GM18519 (cell line): Measurements from ENCODE around the gene AP3M1.
A peak's percentile ranks its signal among the peaks of the same experiment; 100 is the strongest.

ENCODE experiments used
- ATAC-seq: cut with Tn5 transposase; IDR thresholded peaks from one replicate; pipeline ENCODE4 v1.9.1; 2021; ENCODE audit warnings: mild to moderate bottlenecking, moderate library complexity; ENCODE audit not compliant: unreplicated experiment, low FRiP score

The AP3M1 gene

DNA sequence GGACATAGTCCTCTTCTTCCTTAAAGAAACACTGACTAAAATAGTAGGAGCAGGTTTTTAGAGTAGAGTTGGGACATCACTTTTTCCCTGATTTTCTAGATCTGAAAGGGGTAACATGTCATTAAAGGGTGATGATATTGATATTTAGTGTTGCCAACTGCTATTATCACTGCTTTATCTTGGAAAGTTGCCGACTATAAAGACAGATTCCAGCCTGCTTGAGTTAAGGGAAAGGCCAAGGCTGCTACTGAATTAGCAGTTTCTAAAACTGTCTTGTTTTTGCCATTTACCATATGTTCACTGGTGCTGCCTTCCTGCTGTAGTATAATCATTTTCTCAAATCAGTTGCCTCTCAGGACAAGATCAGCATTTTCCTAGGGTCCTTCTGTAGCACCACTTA is 29.7 kb downstream of the AP3M1 start:
- no peak for ATAC-seq

DNA sequence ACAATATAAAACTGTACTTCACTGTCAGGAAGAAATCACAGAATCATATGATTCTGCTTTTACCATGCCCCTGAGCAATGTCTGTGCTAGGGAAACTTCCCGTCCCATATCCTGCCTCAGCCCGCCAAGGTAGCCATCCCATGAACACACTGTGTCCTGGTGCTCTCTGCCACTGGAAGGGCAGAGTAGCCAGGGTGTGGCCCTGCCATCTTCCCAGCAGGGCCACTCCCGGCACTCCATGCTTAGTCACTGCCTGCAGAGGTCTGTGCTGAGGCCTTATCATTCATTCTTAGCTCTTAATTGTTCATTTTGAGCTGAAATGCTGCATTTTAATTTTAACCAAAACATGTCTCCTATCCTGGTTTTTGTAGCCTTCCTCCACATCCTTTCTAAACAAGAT is 31.8 kb downstream of the AP3M1 start:
- no peak for ATAC-seq

DNA sequence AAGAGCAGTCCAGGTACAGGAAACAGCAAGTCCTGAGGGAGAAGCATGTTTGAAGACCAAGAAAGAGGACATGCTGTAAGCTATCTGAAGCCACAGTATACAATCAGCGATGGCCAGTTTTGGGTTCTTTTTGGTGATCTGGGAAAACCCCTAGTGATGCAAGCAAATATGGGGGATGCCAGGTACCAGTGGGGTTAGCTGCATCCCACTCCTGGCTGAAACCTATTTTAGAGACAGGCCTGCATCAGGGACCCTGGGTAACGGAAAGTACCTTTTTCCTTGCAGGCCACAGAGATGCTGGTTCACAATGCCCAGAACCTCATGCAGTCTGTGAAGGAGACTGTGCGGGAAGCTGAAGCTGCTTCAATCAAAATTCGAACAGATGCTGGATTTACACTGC is 32.9 kb downstream of the AP3M1 start:
- no peak for ATAC-seq

DNA sequence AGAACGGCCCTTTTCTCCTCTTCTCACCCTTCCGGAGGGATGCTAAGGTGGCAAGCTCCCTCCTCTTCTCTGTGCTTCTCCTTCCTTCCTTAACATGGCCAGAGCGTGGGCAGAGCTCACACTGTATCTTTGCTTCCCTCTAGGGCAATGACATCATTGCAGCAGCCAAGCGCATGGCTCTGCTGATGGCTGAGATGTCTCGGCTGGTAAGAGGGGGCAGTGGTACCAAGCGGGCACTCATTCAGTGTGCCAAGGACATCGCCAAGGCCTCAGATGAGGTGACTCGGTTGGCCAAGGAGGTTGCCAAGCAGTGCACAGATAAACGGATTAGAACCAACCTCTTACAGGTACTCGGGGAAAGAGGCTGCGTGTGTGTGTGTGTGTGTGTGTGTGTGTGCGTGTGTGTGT is 36.6 kb downstream of the AP3M1 start:
- ATAC-seq = no peak

DNA sequence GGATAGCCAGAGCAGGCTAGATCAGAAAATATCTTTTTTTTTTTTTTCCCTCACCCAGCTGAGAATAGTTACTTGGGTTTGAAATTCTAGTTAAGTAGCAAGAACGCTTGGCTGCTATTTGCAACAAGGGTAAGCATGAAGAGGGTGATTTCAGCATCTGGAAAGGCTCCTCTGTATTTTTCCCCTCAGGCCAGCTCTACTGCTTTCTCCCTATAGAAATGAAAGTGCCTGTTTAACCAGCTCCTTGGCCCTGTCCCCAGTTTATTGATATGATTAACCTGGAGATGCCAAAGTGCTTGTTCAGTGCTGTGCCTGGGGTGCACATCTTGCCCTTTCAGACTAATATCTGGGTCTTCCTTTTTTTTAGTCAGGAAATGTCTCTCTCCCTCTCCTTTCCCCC is 37.1 kb downstream of the AP3M1 start:
- no peak for ATAC-seq

DNA sequence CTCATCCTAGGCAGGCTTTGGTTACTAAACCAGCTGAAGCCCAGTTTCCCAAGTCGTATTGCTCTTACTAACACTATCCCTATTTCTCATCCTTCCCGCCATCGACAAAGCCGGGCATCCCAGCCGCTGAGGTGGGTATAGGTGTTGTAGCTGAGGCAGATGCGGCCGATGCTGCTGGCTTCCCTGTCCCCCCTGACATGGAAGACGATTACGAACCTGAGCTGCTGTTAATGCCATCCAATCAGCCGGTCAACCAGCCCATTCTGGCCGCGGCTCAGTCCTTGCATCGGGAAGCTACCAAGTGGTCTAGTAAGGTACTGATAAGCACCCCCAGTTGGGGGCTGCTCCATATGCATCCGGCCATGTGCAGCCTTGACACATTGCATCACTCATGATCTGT is 38.8 kb downstream of the AP3M1 start:
- ATAC-seq = no peak

DNA sequence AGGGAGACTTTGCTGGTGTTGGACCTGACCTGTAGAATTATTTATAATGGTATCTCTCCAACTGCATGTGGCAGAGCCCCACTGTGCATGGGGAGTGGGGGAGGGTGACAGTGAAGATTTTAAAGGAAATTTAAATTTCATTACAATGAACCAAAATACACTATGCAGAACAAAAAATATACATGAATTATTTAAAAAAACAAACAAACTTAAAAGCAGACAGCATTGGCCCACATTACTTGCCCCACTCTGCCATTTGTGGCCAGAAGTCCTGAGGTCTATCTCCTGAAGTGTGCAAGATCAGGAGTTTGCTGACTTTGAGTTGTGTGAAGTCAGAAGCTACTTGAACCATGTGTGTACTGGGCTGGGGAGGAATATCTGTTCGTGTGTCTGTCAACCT is 40.5 kb downstream of the AP3M1 start:
- no peak for ATAC-seq

DNA sequence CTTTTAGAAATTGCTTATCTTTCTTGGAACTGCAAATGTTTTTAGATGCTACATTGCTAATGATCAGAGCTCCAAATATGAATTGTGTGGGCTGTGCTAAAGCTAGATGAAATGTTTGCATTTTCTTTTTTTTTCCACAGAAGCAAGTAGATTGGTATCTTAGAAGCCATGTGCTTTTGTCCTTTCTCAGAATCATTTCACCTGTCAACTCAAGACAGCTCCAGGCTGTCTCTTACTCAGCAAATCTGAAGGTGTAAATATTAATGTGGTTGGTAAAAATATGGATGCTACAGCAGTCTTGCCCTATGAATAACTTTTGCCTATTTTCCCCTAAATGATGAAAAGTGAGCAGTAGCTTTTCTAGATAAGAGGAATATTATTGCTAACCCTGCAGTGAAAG is 41.2 kb downstream of the AP3M1 start:
- ATAC-seq = no peak

DNA sequence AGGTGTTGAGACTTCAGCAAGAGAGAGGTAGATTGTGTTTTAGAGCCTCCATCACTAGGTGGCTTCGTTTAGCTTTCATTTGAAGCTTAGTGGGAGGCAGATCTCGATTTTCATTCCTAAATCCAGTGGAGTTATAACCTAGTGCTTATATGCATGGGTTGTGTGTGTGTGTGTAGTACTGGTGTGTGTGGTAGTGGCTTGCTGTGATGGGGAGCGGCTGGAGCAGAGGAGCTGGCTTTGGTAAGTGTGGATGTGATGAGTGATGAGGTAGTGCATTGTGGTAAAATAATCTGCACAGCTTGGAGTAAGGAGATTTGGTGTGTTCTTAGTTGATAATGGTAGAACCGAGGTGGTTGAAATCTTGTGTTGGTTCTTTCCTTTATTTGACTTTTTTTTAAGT is 43.2 kb downstream of the AP3M1 start:
- no peak for ATAC-seq

DNA sequence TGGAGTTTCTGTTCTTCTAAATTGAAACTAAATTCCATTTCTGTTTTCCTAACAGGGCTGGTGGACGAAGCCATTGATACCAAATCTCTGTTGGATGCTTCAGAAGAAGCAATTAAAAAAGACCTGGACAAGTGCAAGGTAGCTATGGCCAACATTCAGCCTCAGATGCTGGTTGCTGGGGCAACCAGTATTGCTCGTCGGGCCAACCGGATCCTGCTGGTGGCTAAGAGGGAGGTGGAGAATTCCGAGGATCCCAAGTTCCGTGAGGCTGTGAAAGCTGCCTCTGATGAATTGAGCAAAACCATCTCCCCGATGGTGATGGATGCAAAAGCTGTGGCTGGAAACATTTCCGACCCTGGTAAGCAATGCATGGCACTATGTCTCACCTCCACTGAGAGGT is 45.6 kb downstream of the AP3M1 start:
- no peak for ATAC-seq

DNA sequence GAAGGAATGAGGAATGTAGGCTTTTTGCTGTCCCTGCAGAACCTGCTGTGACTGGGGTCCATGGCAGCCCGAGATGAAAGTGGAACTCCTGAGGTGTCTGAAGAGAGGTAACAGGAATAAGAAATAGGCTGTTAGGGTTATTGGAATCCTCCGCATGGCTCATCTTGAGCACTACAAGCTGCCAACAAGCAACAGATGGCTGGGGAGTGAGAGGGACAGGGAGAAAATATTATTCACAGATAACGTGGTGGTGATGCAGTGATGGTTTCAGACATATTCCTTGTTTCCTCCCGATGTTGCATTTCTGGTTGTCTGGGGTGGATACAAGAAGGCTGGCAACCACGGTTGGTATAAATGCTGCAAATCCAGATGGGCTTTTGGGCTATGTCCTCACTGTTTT is 46.1 kb downstream of the AP3M1 start:
- ATAC-seq = no peak

DNA sequence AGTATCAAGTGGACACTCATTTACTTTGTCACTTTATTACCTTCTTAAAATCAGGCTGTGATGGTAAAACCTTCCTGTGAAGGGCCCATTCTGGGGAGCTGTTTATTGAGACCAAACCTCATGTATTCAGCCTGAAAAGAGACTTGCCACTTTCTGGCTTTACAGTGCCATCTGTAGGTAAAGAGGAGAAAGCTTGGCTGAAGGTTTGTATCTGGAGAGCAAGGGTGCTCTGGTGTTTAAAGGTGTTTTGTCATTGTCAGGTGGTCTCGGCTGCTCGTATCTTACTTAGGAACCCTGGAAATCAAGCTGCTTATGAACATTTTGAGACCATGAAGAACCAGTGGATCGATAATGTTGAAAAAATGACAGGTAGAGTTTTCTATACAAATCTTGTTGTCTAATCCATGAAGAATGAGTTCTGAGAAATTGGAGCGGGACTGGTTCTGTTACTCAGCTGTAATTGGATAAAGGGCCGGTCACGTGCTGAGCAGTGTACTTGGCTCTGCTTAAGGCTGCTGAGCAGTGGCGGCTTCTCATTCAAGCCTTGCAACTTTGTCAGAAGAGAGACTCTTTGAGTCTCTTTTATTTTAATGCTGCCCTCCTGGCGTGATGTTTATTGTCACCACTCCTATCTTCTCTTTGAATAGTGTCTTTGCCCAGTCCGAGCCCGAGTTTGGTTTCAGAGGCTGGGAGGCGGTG is 46.9 kb downstream of the AP3M1 start:
- ATAC-seq = no peak

DNA sequence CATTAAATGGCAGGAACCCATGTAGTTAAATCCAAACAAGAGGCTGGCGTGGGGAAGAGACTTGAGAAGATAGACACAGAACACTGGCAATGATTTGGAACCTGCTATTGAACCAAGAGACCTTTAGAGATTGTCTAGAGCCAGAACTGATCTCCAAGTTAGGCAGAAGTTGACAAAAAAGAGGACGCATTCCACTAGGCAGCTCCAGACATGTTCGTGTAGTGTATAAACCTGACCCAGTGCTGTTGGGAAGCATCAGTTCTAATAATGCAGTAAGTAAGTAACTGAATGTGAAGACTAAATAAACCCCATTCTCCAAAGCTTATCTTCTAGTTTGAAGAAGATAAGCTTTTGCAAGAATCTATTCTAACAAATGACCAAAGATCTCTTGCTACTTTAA is 50.8 kb downstream of the AP3M1 start:
- ATAC-seq = no peak

DNA sequence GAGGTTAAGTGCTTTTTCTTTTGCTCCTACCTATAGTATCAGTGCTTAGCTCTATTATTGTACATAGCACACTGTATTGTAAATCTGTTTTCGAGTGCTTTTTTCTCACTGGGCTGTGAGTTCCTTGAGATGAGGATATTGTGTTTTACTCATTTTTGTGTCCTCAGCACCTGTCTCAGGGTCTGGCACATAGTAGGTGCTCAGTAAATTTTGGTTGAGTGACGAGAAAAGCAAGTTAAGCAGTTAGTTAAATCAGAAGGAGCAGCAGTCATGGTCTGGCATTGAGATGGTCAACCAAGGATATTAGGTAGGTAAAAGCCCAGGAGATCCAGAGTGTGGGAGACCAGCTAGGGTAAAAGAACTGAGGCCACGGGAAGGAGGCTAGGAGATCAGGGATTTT is 51.2 kb downstream of the AP3M1 start:
- ATAC-seq = no peak

DNA sequence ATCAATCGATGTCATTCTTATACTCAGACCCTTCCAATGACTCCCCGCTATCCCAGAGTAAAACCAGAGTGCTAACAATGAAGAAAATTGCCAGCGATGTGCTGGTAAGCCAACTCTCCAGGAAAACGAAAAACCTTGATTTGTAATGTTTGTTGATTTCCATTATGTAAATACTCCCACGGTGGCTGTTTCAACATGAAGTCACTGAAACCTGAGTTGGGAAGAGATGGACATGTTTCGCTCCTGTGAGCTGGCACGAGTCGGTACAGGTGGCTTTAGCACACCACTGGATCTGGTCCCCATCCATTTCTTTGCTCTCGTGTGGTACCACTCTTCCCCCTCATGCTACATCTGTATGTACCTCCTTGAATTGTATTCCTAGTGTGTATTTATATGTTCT is 52.9 kb downstream of the AP3M1 start:
- ATAC-seq = no peak

DNA sequence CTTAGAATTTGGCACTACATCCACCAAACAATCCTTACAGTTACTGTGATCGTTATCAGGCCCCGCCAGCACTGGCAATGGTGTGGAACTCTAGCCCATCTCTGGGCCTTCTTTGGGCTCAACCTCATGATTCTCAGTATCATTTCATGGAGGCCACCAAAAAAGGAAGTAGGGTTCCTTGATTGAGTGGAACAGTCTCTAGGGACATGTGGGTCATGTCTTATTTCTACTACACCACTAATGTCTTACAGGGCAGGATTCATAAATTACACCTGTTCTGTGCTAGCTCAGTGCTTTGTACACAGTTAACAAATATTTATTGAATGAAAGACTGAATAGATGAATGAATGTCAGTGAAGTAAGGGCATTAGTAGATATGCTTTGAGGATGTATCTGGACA is 53.9 kb downstream of the AP3M1 start:
- ATAC-seq = peak; percentile 85

DNA sequence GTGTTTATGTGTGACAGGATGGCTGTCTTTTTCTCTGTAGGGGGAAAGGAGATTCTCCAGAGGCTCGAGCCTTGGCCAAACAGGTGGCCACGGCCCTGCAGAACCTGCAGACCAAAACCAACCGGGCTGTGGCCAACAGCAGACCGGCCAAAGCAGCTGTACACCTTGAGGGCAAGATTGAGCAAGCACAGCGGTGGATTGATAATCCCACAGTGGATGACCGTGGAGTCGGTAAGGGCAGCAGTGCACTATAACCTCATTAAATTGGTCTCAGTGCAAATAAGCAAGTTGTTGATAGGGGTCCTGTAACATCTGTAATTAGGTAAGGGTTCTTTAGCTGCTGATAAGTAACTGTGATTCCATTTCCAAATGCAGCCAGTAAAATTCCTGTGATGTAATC is 56.4 kb downstream of the AP3M1 start:
- ATAC-seq = no peak

DNA sequence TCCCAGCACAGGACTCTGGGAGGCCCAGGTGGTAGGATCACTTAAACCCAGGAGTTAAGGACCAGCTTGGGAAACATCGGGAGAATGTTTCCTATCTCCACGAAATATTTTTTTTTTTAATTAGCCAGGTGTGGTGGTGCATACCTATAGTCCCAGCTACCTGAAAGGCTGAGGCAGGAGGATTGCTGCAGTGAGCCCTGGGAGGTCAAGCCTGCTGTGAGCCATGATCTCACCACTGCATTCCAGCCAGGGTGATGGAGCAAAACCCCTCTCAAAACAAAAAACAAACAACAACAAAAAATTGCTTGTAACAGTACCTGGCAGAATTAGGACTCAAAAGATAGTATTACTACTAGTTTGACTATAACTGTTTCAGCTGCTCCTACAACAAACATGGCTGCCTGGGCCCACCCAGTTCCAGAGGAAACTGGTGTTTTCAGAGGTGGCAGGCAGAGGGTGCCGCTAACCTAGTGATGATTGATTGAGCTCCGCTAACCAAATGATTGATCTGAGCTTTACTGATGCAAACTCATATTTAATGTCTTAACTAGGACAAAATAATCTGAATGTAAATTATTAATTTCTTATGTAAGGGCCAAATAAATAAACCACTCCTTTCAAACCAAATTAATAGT is 57.0 kb downstream of the AP3M1 start:
- ATAC-seq = no peak

DNA sequence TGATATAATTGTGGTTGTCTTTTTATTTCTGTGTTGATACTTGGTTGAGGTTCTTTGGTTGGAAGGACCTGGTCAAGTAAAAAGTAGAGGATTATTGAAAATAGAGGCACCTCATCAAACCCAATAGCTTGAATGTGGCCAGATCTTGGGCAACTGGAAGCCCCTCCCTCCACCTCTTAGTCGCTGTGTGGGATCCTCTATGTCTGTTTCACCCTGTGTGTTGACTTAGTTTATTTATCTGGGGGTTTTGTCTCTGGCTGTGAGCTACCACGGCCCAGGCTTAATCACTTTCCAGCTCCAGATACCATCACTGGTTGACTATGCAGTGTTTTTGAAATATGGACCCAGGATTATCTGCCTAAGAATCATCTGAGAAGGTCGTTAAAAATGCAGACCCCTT is 58.3 kb downstream of the AP3M1 start:
- ATAC-seq = no peak

DNA sequence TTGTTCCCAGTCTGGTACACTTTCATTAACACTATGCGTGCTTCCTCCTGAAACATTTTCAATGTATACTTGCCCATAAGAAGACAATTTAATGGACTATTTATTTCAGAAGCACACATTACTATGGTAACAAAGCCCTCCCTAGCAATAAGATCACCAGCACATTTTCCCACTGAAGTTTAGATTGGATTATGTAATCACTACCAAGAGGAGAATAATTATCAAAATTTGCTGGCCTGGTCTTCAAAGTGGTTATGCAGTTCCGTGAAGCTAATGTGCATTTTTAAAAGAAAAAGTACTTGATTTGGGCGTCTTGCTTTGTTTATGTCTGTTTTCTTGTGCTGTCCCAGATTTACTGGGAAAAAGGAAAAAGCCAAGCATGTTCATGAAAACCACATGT is 61.9 kb downstream of the AP3M1 start:
- ATAC-seq = no peak

DNA sequence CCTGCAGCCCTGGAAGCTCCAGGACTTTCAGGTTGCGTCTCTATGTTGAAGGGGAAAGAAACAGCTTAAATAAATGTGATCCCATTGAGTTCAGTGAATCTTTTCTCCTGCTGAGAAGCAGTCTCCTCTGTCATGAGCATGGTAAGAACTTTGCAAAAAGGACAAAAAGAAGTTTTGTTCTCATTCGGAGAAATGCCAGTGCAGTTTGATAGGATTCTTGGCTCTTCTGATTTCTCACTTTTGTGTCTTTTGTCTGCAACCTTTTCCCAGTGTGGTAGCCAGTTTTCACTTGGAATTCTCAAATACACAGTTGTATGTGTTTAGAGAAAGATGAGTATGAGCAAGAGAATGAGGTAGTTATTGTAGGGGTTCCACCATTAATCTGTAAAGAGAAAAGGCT is 64.3 kb downstream of the AP3M1 start:
- no peak for ATAC-seq

DNA sequence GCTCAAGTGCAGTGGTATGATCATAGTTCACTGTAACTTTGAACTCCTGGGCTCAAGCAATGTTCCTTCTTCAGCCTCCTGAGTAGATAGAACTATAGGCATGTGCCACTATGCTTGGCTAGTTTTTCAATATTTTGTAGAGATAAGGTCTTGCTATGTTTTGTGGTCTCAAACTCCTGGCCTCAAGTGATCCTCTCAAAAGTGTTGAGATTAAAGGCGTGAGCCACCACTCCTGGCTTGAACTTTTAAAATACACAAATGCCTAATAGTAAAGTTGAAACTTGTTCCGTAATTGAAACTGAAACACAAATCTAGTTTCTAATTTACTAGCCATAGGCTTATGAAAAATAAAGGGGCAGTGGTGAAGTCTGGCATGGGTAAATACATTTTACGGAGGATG is 65.7 kb downstream of the AP3M1 start:
- ATAC-seq = no peak

DNA sequence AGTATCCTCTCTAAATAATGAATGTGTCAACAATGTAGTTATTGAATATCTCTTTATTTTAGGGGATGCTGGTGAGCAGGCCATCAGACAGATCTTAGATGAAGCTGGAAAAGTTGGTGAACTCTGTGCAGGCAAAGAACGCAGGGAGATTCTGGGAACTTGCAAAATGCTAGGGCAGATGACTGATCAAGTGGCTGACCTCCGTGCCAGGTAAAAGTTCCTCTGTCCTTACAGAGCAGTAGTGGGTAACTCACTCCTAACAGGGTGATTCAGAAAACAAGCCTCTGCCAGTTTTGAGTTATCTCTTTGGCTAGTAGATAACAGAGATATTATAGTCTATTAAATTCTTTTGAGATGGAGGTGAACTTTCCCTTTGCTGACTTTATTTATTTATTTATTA is 67.3 kb downstream of the AP3M1 start:
- no peak for ATAC-seq
